Measurements from ENCODE around the gene SUGCT. TPM values are rescaled to one million over a fixed set of nuclear protein-coding genes. Genes with fewer than 3 reads are reported as not detected.

SUGCT gene
- total RNA-seq, 1 donor from 2014 or later = 1.7 TPM

- Histone ChIP-seq H3K4me3 (no peak overlapping the region), H3K27ac (no peak overlapping the region), H3K27me3 (ENCODE audit: low read depth) (no peaks in the 10 kb centered on the region), H3K9me3 (no peaks in the 10 kb centered on the region), H3K36me3 (peaks cover 35% of the 10 kb centered on the region), H3K4me1 (no peaks in the 10 kb centered on the region)
- ATAC-seq = no peak
- no peak for TF ChIP-seq CTCF (IDR thresholded peaks at IDR 0.05)
- no peak for DNase-seq
- intact Hi-C loops (cut with DNase I) = no loop called here
Observed at GRCh38 chr7:40097728-40098127, 37.1 kb upstream of the SUGCT start.

GRCh38 chr7:40098810-40099209, 36.0 kb upstream of the SUGCT start:
- DNase-seq (no peak), ATAC-seq (no peak)
- intact Hi-C loops (cut with DNase I) = no loop called here
- no peak for TF ChIP-seq CTCF (IDR thresholded peaks at IDR 0.05)
- H3K4me1 ChIP-seq = no peaks in the 10 kb centered on the region
- no peaks in the 10 kb centered on the region for H3K9me3 ChIP-seq
- peaks cover 24% of the 10 kb centered on the region for H3K36me3 ChIP-seq
- H3K27me3 ChIP-seq (ENCODE audit: low read depth) = no peaks in the 10 kb centered on the region
- no peak overlapping the region for H3K27ac ChIP-seq
- no peak overlapping the region for H3K4me3 ChIP-seq

GRCh38 chr7:40099837-40100236, 35.0 kb upstream of the SUGCT start:
- Histone ChIP-seq H3K27me3 (ENCODE audit: low read depth) (no peaks in the 10 kb centered on the region), H3K27ac (no peak overlapping the region), H3K9me3 (no peaks in the 10 kb centered on the region), H3K4me1 (no peaks in the 10 kb centered on the region), H3K36me3 (peaks cover 14% of the 10 kb centered on the region), H3K4me3 (no peak overlapping the region)
- no peak for TF ChIP-seq CTCF (IDR thresholded peaks at IDR 0.05)
- DNase-seq (no peak), ATAC-seq (no peak)
- intact Hi-C loops (cut with DNase I) = no loop called here

- H3K9me3 ChIP-seq = no peaks in the 10 kb centered on the region
- no peak overlapping the region for H3K27ac ChIP-seq
- no peaks in the 10 kb centered on the region for H3K4me1 ChIP-seq
- H3K4me3 ChIP-seq = no peak overlapping the region
- no peak for ATAC-seq
- no peak for DNase-seq
- intact Hi-C loops (cut with DNase I) = no loop called here
- H3K27me3 ChIP-seq (ENCODE audit: low read depth) = no peaks in the 10 kb centered on the region
- no peak for TF ChIP-seq CTCF (IDR thresholded peaks at IDR 0.05)
- peaks cover under 1% of the 10 kb centered on the region for H3K36me3 ChIP-seq
Observed at GRCh38 chr7:40101201-40101600, 33.6 kb upstream of the SUGCT start.

GRCh38 chr7:40102897-40103296, 31.9 kb upstream of the SUGCT start:
- no peak for DNase-seq
- Histone ChIP-seq H3K27me3 (ENCODE audit: low read depth) (no peaks in the 10 kb centered on the region), H3K36me3 (no peaks in the 10 kb centered on the region), H3K4me1 (no peaks in the 10 kb centered on the region), H3K27ac (no peak overlapping the region), H3K4me3 (no peak overlapping the region), H3K9me3 (no peaks in the 10 kb centered on the region)
- ATAC-seq = no peak
- intact Hi-C loops (cut with DNase I) = no loop called here
- TF ChIP-seq CTCF (IDR thresholded peaks at IDR 0.05) = no peak

Data from lower lobe of right lung (tissue), 2 donors.